ENCODE measurements around the gene GABRB1.

- no peak for TF ChIP-seq CTCF (conservative IDR thresholded peaks at IDR 0.05; ENCODE audit: low read depth in 2 of 2)
- TF ChIP-seq JUNB (IDR thresholded peaks at IDR 0.05; ENCODE audit: unreplicated experiment), result no peak
- TF ChIP-seq NANOG (IDR thresholded peaks at IDR 0.05; ENCODE audit: borderline replicate concordance), result no peak
- no peak for TF ChIP-seq EZH2phosphoT487 (IDR thresholded peaks at IDR 0.05; ENCODE audit: unreplicated experiment)
These were observed 44.3 kb upstream of the GABRB1 start for GRCh38 chr4:46986922-46987638.

All from GM23338 (cell line).